ENCODE results near the gene GALR3. TPM values are rescaled to one million over a fixed set of nuclear protein-coding genes. Genes with fewer than 3 reads are reported as not detected.

GALR3 gene
- total and polyA plus RNA-seq, 2 experiments from 2014 or later = 0.36 to 0.63 TPM

- H2AFZ ChIP-seq = peak overlapping the region; percentile 96
- no peak overlapping the region for H3K27ac ChIP-seq (ENCODE audit: low read depth)
- Mint-ChIP-seq H3K9me3 (no peaks in the 10 kb centered on the region; the same call in 2 of the 3 replicates), H3K36me3 (ENCODE audit: low read depth) (no peaks in the 10 kb centered on the region), H3K27me3 (ENCODE audit: insufficient read depth, low read depth, poor library complexity) (peaks cover 52% of the 10 kb centered on the region), H3K27ac (no peak overlapping the region), H3K4me3 (peak overlapping the region; percentile 86), H3K4me1 (peaks cover 26% of the 10 kb centered on the region)
- no peaks in the 10 kb centered on the region for H3K36me3 ChIP-seq (ENCODE audit: insufficient read depth)
- TF ChIP-seq, protein P1, sequence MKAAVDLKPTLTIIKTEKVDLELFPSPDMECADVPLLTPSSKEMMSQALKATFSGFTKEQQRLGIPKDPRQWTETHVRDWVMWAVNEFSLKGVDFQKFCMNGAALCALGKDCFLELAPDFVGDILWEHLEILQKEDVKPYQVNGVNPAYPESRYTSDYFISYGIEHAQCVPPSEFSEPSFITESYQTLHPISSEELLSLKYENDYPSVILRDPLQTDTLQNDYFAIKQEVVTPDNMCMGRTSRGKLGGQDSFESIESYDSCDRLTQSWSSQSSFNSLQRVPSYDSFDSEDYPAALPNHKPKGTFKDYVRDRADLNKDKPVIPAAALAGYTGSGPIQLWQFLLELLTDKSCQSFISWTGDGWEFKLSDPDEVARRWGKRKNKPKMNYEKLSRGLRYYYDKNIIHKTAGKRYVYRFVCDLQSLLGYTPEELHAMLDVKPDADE (IDR thresholded peaks at IDR 0.05) = peak; percentile 71; the same call in 1 of the 2 replicates
- TF ChIP-seq CTCF (conservative IDR thresholded peaks at IDR 0.05; ENCODE audit: low read depth in 2 of 2) = peak; percentile 1 to 28; a peak in 1 of 4 replicates
- TF ChIP-seq ZNF331 (CRISPR knock-in tag; IDR thresholded peaks at IDR 0.05; ENCODE audit: low read depth) = no peak
- peak; percentile 6; the same call in 1 of the 2 replicates for TF ChIP-seq POLR2AphosphoS5 (IDR thresholded peaks at IDR 0.05; ENCODE audit: low read depth)
- TF ChIP-seq CREB1 (CRISPR knock-in tag; IDR thresholded peaks at IDR 0.05; ENCODE audit: low read depth) = no peak
- H3K4me3 ChIP-seq = peak overlapping the region; percentile 86
- H3K27me3 ChIP-seq (ENCODE audit: insufficient read depth) = peaks cover 70% of the 10 kb centered on the region
- H3K9me2 ChIP-seq (ENCODE audit: insufficient read depth) = no peaks in the 10 kb centered on the region
- H4K20me1 ChIP-seq (replicated peaks; ENCODE audit: insufficient read depth) = no peaks in the 10 kb centered on the region
- H3K79me2 ChIP-seq (replicated peaks; ENCODE audit: insufficient read depth) = 0 out of 2 replicates have a peak, but pooled peaks cover 6% of the 10 kb centered on the region
- H3K4me2 ChIP-seq = peak overlapping the region; percentile 100
- peak; percentile 70 for ATAC-seq
- peak; percentile 90 for DNase-seq (ENCODE audit: low spot score)
- peaks cover 20% of the 10 kb centered on the region for H3K4me1 ChIP-seq (ENCODE audit: insufficient read depth)
- H3F3A ChIP-seq (replicated peaks; ENCODE audit: low read depth) = peaks cover 20% of the 10 kb centered on the region
These were observed 20.6 kb upstream of the GALR3 start for GRCh38 chr22:37802310-37803194.

- Mint-ChIP-seq H3K27me3 (ENCODE audit: insufficient read depth, low read depth, poor library complexity) (peaks cover 52% of the 10 kb centered on the region), H3K36me3 (ENCODE audit: low read depth) (no peaks in the 10 kb centered on the region), H3K4me3 (peak overlapping the region; percentile 86), H3K4me1 (peaks cover 27% of the 10 kb centered on the region), H3K9me3 (no peaks in the 10 kb centered on the region; the same call in 2 of the 3 replicates), H3K27ac (no peak overlapping the region; the same call in 1 of the 2 replicates)
- H3K27me3 ChIP-seq (ENCODE audit: insufficient read depth) = peaks cover 72% of the 10 kb centered on the region
- no peak overlapping the region for H3K27ac ChIP-seq (ENCODE audit: low read depth)
- DNase-seq (ENCODE audit: low spot score) = peak; percentile 79
- H3K36me3 ChIP-seq (ENCODE audit: insufficient read depth) = no peaks in the 10 kb centered on the region
- peaks cover 21% of the 10 kb centered on the region for H3K4me1 ChIP-seq (ENCODE audit: insufficient read depth)
- H3F3A ChIP-seq (replicated peaks; ENCODE audit: low read depth) = peaks cover 20% of the 10 kb centered on the region
- no peak; the same call in 1 of the 2 replicates for TF ChIP-seq POLR2AphosphoS5 (IDR thresholded peaks at IDR 0.05; ENCODE audit: low read depth)
- no peak for TF ChIP-seq STAT1 (IDR thresholded peaks at IDR 0.05; ENCODE audit: unreplicated experiment)
- TF ChIP-seq ZNF114 (CRISPR knock-in tag; IDR thresholded peaks at IDR 0.05) = no peak
- H3K9me2 ChIP-seq (ENCODE audit: insufficient read depth) = no peaks in the 10 kb centered on the region
- peak overlapping the region; percentile 92 for H2AFZ ChIP-seq
- H3K4me2 ChIP-seq = peak overlapping the region; percentile 100
- no peaks in the 10 kb centered on the region for H4K20me1 ChIP-seq (replicated peaks; ENCODE audit: insufficient read depth)
- ATAC-seq = 0 out of 3 replicates have a peak, but pooled peaks have one; percentile 1
- H3K4me3 ChIP-seq = peak overlapping the region; percentile 86
- 0 out of 2 replicates have a peak, but pooled peaks cover 6% of the 10 kb centered on the region for H3K79me2 ChIP-seq (replicated peaks; ENCODE audit: insufficient read depth)
These were observed 20.0 kb upstream of the GALR3 start for GRCh38 chr22:37803195-37803638.
